Thyroid gland (tissue), 4 donors: ENCODE results near the gene MCF2L. TPM values are rescaled to one million over a fixed set of nuclear protein-coding genes. Genes with fewer than 3 reads are reported as not detected.
A peak's percentile ranks its signal among the peaks of the same experiment; 100 is the strongest.

Experiments used
- DNase-seq, 2 donors: peaks; one replicate each; pipeline ENCODE4 v3.0.0-alpha.2; 2019
- H3K27ac ChIP-seq, 3 donors: fragments of 200-600 bp; sonication (generic); 1 replicate in 2 of 3; 2 replicates in 1 of 3; pipeline ENCODE4 v1.5.1; 2016 to 2019; ENCODE audit warnings: mild to moderate bottlenecking in 1 of 3, moderate library complexity in 1 of 3
- H3K27me3 ChIP-seq: fragments of 200-600 bp; sonication (generic); one replicate; pipeline ENCODE4 v1.5.1; 2019
- H3K36me3 ChIP-seq, 2 donors: fragments of 200-600 bp; sonication (generic); one replicate each; pipeline ENCODE4 v1.5.1; 2016 to 2019
- H3K4me1 ChIP-seq, 2 donors: fragments of 200-600 bp; sonication (generic); one replicate each; pipeline ENCODE4 v1.5.1; 2017 to 2019
- H3K4me3 ChIP-seq, 3 donors: fragments of 200-600 bp; sonication (generic); replicated peaks in 1 of 3; 1 replicate in 2 of 3; 2 replicates in 1 of 3; pipeline ENCODE4 v1.5.1; 2016; ENCODE audit warnings: mild to moderate bottlenecking in 1 of 3
- H3K9me3 ChIP-seq: fragments of 200-600 bp; sonication (generic); one replicate; pipeline ENCODE4 v1.5.1; 2017
- CTCF ChIP-seq, 6 experiments: fragments of 200-600 bp in 3 of 6; fragments of 450-650 bp in 3 of 6; sonication (generic) in 3 of 6; IDR thresholded peaks; one replicate each; pipeline ENCODE4 v1.5.1; 2016 to 2019; ENCODE audit warnings: antibody characterized with exemption in 6 of 6, mild to moderate bottlenecking in 2 of 6, inconsistent platforms in 1 of 6, moderate library complexity in 1 of 6
- POLR2A ChIP-seq, 2 donors: fragments of 450-650 bp; IDR thresholded peaks; one replicate each; pipeline ENCODE4 v1.6.1; 2017; ENCODE audit warnings: antibody characterized with exemption in 2 of 2, mild to moderate bottlenecking in 2 of 2, moderate library complexity in 1 of 2
- WGBS, 2 donors: methylation state at CpG; one replicate each; pipeline ENCODE4 v1.1.5; 2017; 5-methylcytosine and 5-hydroxymethylcytosine counted together
- intact Hi-C: fragments of 100-400 bp; cut with DNase I; formaldehyde crosslinking; loops from one replicate; pipeline ENCODE4 v1.15.1; 2023
- total RNA-seq, 4 donors: library from RNA; depleted of rRNA; stranded (reverse); fragments of >200 nt; gene quantifications; one replicate each; pipeline ENCODE4 v1.2.3, GENCODE V29; 2016

Gene MCF2L
- total RNA-seq, 4 donors from 2014 or later = 35.6 to 83.4 (median 43.6) TPM

- TF ChIP-seq POLR2A (IDR thresholded peaks at IDR 0.05) (no peak), CTCF (IDR thresholded peaks at IDR 0.05) (no peak)
- Histone ChIP-seq H3K27me3 (no peaks in the 10 kb centered on the region), H3K36me3 (peaks cover 0 to 6% of the 10 kb centered on the region in 2 donors), H3K9me3 (no peaks in the 10 kb centered on the region), H3K4me1 (no peaks in the 10 kb centered on the region), H3K4me3 (no peak overlapping the region), H3K27ac (no peak overlapping the region)
- no peak for DNase-seq
- 70 to 77% methylated on average over 7 of the region's 7 CpGs for WGBS, 2 donors
- intact Hi-C loops = no loop called here
Measured at GRCh38 chr13:113031465-113031864, 62.5 kb downstream of the MCF2L start.

GRCh38 chr13:113032291-113032690 lies 63.3 kb downstream of the MCF2L start:
- H3K4me3 ChIP-seq = no peak overlapping the region
- DNase-seq = no peak
- no peaks in the 10 kb centered on the region for H3K4me1 ChIP-seq
- no peak overlapping the region for H3K27ac ChIP-seq
- intact Hi-C loops = no loop called here
- no peaks in the 10 kb centered on the region for H3K27me3 ChIP-seq
- 87 to 92% methylated on average over 10 of the region's 10 CpGs for WGBS, 2 donors
- H3K9me3 ChIP-seq = no peaks in the 10 kb centered on the region
- no peak for TF ChIP-seq CTCF (IDR thresholded peaks at IDR 0.05)
- peaks cover 0 to under 1% of the 10 kb centered on the region in 2 donors for H3K36me3 ChIP-seq

- no peak overlapping the region for H3K4me3 ChIP-seq
- 89 to 90% methylated on average over 18 to 28 of the region's 43 CpGs for WGBS, 2 donors
- DNase-seq = no peak
- no peaks in the 10 kb centered on the region for H3K36me3 ChIP-seq
- intact Hi-C loops = no loop called here
- no peak overlapping the region for H3K27ac ChIP-seq
- TF ChIP-seq POLR2A (IDR thresholded peaks at IDR 0.05) = no peak
- TF ChIP-seq CTCF (IDR thresholded peaks at IDR 0.05) = no peak
- no peaks in the 10 kb centered on the region for H3K4me1 ChIP-seq
- no peaks in the 10 kb centered on the region for H3K27me3 ChIP-seq
- no peaks in the 10 kb centered on the region for H3K9me3 ChIP-seq
Measured at GRCh38 chr13:113033054-113033850, 64.2 kb downstream of the MCF2L start.

GRCh38 chr13:113034451-113035212 lies 65.6 kb downstream of the MCF2L start:
- Histone ChIP-seq H3K27me3 (no peaks in the 10 kb centered on the region), H3K9me3 (no peaks in the 10 kb centered on the region), H3K27ac (no peak overlapping the region), H3K36me3 (no peaks in the 10 kb centered on the region), H3K4me3 (no peak overlapping the region), H3K4me1 (no peaks in the 10 kb centered on the region)
- TF ChIP-seq POLR2A (IDR thresholded peaks at IDR 0.05) = no peak
- peak; percentile 22 to 63 (median 47) for TF ChIP-seq CTCF (IDR thresholded peaks at IDR 0.05)
- intact Hi-C loops = no loop called here
- 74 to 75% methylated on average over 32 to 34 of the region's 35 CpGs for WGBS, 2 donors
- DNase-seq = peak; percentile 37 to 50
